Mononuclear cell (primary cell): Measurements from ENCODE around the gene DNAH1. TPM values are rescaled to one million over a fixed set of nuclear protein-coding genes. Genes with fewer than 3 reads are reported as not detected.

Source experiments
- H3K27me3 ChIP-seq: 2 replicates; pipeline ENCODE4 v1.6.0; 2011; ENCODE audit warnings: low read length, control low read depth; ENCODE audit not compliant: insufficient read depth
- H3K4me1 ChIP-seq: 2 replicates; pipeline ENCODE4 v1.5.1; 2011; ENCODE audit warnings: mild to moderate bottlenecking, low read length, control low read depth; ENCODE audit not compliant: insufficient read depth
- H3K4me3 ChIP-seq: 2 replicates; pipeline ENCODE4 v1.5.1; 2011; ENCODE audit warnings: mild to moderate bottlenecking, low read length, moderate library complexity
- H3K9me3 ChIP-seq: 2 replicates; pipeline ENCODE4 v1.5.1; 2011; ENCODE audit warnings: low read depth, mild to moderate bottlenecking, control low read depth, low read length
- total RNA-seq: library from RNA; depleted of rRNA; stranded (reverse); fragments of >200 nt; gene quantifications from one replicate; pipeline ENCODE4 v1.2.3, GENCODE V29; 2012

DNAH1 gene
- total RNA-seq, 1 donor: 20.9 TPM

DNA sequence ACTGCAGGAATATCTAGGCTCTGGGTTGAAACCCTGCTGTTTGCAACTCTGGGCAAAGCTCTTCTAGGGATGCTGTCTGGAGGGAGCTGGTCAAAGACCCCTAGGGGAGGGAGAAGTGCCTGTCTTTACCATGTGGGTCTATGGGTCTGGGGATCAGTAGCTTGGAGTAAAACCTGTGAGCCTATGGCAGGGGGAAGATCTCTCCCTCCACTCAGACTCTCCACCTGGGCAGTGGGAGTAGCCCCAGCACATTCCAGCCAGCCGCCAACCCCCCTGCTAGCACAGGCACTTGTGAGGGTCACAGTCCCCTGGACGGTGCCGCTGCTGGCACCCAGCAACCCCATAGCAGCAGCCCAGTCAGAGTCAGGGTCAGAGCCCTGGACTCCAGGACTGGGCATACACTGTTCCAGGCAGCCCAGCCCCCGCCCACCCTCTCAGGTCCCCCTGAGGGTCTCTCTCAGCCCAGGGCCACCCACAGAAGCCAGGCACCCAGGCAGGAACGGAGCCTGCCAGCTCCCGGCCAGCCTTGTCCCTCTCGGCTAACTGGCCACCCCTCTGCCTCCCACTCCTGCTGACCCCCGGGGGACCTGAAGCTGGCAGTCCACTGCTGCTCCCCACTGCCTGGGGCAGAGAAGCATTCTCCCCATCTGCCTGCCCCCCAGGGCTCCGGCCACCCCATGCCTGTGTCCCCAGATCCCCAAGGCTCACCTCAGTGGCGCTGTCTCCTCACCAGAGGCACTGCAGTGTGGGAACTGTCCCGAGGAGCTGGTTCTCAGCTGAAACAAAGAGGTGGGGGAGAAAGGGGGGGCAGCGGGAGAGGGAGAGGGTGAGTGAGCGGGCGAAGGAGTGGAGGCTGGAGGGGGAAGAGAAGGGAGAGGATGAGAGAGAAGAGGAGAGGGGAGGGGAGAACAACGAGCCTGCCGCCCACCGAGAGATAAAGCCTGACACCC is 17.7 kb upstream of the DNAH1 start:
- no peaks in the 10 kb centered on the region for H3K9me3 ChIP-seq
- H3K4me1 ChIP-seq: no peaks in the 10 kb centered on the region
- H3K4me3 ChIP-seq: no peak overlapping the region
- H3K27me3 ChIP-seq: no peaks in the 10 kb centered on the region

DNA sequence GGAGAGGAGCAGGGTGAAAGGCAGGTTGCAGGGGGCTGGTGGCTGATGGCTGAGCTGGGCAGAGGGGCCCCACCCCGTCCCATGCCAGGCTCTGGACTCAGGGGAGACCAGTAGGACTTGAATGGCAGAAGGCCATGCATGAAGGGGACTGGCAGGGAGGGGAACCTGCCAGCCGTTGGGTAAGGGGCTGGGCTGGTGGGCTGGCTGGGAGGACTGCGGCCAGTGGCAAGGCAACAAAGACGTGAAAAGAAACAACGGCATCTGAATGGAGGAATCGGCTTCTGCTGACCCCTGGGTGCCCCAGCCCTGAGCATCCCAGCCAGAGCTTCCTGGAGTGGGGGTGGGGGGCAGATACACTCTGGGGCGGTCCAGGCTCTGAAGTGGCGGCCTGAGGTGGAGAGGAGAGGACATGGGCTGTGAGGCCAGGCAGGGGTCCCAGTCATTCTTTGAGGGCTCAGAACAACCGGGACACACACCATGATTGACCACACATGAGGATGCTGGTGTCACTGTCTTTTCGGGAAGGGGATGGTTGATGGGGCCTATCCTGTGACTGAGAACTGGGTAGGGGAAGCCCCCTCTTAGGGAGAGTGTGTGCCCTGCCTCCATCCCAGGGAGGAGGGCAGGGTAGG is 16.8 kb upstream of the DNAH1 start:
- Histone ChIP-seq H3K4me1 (no peaks in the 10 kb centered on the region), H3K9me3 (no peaks in the 10 kb centered on the region)

DNA sequence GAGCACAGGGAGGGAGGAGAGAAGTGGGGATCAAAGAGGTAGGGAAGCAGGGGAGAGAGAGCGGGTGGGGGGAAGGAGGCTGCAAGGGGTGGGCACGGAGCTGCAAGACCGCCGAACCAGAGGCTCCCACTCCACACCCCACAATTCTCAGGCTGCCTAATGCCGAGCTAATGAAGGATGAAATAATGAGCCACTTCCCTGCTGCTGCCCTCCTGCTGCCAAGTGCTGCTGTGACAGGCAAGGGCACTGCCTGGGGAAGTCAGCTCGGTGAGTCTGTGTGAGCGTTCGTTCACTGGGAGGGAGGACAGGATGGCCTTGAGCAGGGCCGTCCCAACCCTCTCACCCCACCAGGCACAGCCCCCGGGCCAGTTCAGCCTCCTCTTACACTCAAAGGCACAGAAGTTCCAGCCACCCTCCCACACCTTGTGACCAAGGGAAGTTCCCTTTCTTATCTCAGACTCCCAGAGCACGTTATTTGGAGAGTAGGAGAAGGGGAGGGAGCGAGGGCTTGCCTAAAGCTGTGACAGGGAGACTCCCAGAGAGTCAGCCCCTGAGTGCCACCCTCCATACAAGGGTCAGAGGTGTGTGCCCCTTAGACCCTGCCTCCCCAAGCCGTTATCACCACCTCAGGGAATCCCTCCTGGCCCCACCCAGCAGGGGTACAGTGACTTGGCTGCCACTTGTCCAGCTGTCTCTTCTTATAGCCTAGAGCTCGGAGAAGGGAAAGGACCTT is 16.1 kb upstream of the DNAH1 start:
- Histone ChIP-seq H3K9me3 (no peaks in the 10 kb centered on the region), H3K4me1 (no peaks in the 10 kb centered on the region), H3K4me3 (no peak overlapping the region), H3K27me3 (no peaks in the 10 kb centered on the region)

More for the DNA sequence above, 16.8 kb upstream of the DNAH1 start:
- no peak overlapping the region for H3K4me3 ChIP-seq
- no peaks in the 10 kb centered on the region for H3K27me3 ChIP-seq

DNA sequence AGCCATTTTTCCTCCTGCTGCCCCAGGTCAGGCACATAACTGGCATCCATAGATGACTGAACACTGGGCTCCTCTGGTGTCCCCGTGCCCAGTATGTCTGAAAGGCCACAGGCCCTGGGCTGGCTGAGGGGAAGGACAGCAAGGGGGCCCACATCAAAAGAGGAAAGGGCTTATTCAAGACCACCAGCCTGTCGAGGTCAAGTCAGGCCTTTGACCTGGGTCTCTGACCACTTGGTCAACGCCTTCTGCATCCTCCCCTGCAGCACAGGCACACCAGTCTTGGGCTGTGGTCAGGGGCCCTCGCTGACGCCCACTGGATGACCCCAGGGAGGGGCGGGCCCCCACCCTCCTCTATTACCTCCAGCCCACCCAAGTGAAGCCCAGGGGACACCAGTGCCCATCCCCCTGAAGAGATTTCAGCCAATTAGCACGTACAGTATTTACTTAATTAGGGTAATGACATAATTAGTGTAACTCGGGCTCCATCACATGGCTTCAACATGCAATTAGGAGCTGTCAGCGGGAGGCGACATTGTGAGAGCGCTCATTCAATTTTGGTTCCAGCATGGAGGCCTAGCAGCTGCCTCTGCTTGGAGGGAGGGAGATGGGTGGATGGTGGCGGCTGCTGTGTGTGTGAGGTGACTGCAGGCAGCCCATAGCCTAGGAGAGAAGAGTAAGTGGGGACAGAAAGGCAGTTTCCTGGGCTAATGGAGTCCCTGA is 13.5 kb upstream of the DNAH1 start:
- peaks cover 6% of the 10 kb centered on the region for H3K4me1 ChIP-seq
- no peaks in the 10 kb centered on the region for H3K27me3 ChIP-seq
- no peaks in the 10 kb centered on the region for H3K9me3 ChIP-seq
- no peak overlapping the region for H3K4me3 ChIP-seq

- Histone ChIP-seq H3K9me3 (no peaks in the 10 kb centered on the region), H3K27me3 (no peaks in the 10 kb centered on the region), H3K4me1 (peaks cover 11% of the 10 kb centered on the region), H3K4me3 (no peak overlapping the region)
Observed at GRCh38 chr3:52303811-52304210, 12.3 kb upstream of the DNAH1 start.

- Histone ChIP-seq H3K4me3 (no peak overlapping the region), H3K27me3 (no peaks in the 10 kb centered on the region), H3K9me3 (no peaks in the 10 kb centered on the region), H3K4me1 (peaks cover 16% of the 10 kb centered on the region)
Observed at GRCh38 chr3:52305926-52306325, 10.2 kb upstream of the DNAH1 start.

- Histone ChIP-seq H3K4me3 (no peak overlapping the region), H3K4me1 (peaks cover 23% of the 10 kb centered on the region), H3K9me3 (no peaks in the 10 kb centered on the region), H3K27me3 (no peaks in the 10 kb centered on the region)
Observed at GRCh38 chr3:52306978-52307377, 9.1 kb upstream of the DNAH1 start.

- peaks cover 36% of the 10 kb centered on the region for H3K4me1 ChIP-seq
- no peak overlapping the region for H3K4me3 ChIP-seq
- H3K27me3 ChIP-seq: no peaks in the 10 kb centered on the region
- H3K9me3 ChIP-seq: no peaks in the 10 kb centered on the region
Observed at GRCh38 chr3:52308308-52308707, 7.8 kb upstream of the DNAH1 start.

DNA sequence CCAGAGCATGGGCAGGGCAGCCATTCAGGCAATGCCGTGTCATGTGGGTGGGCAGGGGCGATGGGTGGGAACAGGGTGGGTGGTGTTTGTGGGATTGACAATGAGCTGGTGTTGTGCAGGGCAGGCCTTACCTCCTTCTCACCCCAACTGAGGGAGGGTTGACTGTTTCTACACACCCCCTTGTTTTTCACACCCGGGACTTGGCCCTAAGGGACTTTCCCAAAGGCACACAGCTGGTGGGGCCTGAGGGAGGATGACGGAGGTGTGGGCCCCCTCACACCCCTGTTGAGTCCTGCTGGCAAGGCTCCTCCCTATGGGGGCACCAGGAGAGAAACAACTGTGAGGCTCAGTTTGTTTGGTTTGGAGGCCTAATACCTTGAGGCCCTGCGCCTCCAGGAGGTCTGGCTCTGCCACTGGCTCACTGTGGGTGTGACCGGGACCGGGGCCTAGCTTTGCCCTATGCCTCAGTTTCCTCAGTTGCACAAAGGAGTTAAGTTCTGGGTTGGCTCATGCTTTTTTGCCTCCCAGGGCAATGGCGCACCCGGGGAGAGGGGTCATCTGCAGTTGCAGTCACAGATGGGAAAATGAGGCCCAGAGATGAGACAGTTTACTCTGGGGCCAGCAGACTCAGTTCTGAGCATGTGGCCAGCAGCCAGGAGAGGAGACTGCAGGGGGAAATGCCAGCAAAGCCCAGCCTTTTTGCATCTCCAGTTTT is 5.1 kb upstream of the DNAH1 start:
- Histone ChIP-seq H3K9me3 (no peaks in the 10 kb centered on the region), H3K27me3 (no peaks in the 10 kb centered on the region), H3K4me1 (peaks cover 54% of the 10 kb centered on the region), H3K4me3 (no peak overlapping the region)

GRCh38 chr3:52311576-52312119 is 4.5 kb upstream of the DNAH1 start:
- peaks cover 54% of the 10 kb centered on the region for H3K4me1 ChIP-seq

DNA sequence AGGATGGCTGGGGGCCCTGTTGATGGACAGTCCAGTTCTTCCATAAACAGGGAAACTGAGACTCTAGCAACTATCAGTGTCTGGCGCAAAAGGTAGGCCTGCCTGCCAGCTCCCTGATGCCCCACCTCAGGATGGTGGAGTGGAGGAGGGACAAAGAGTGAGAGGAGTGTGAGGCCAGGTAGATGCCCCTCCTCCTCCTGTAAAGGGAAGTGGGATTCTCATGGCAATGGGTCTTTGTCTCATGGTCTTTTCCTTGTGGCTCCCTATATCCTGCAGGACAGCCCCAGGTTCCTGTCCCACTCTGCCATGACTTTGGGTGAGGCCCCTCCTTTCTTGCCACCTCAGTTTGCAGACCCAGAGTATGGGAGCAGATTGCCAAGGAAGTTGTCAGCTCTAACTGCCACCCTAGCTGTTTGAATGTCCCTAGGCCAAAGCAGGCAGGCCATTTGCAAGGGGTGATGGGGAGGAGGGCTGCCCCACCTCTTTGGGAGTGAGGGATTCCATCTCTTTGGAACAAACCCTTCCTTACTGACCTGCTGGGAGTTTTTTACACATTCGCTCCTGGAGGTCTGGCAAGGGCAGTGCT is 2.8 kb upstream of the DNAH1 start:
- peaks cover 55% of the 10 kb centered on the region for H3K4me1 ChIP-seq
- H3K27me3 ChIP-seq: no peaks in the 10 kb centered on the region
- no peaks in the 10 kb centered on the region for H3K9me3 ChIP-seq
- H3K4me3 ChIP-seq: no peak overlapping the region

More at GRCh38 chr3:52311576-52312119, 4.5 kb upstream of the DNAH1 start:
- Histone ChIP-seq H3K9me3 (no peaks in the 10 kb centered on the region), H3K4me3 (no peak overlapping the region), H3K27me3 (no peaks in the 10 kb centered on the region)

DNA sequence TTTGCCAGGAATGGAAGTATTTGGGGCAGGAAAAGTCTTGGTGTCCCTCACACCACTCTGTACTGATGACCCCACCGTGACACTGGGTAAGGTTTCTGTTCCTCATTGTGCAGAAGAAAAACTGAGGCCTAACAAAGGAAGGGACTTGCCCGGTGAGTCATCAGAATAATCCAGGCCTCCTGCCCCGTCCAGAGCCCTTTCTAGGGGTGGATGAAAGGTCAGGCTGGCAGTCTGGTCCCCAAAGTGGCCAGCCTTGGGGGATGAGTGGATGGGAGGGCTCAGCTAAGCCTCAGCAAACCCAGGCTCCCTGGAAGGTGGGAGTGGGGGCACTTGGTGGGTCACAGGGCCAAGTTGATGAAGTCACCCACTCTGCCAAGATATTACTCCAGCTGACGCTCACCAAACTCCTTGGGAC is 2.3 kb upstream of the DNAH1 start:
- H3K4me3 ChIP-seq: no peak overlapping the region
- H3K27me3 ChIP-seq: no peaks in the 10 kb centered on the region
- H3K4me1 ChIP-seq: peaks cover 55% of the 10 kb centered on the region
- no peaks in the 10 kb centered on the region for H3K9me3 ChIP-seq

DNA sequence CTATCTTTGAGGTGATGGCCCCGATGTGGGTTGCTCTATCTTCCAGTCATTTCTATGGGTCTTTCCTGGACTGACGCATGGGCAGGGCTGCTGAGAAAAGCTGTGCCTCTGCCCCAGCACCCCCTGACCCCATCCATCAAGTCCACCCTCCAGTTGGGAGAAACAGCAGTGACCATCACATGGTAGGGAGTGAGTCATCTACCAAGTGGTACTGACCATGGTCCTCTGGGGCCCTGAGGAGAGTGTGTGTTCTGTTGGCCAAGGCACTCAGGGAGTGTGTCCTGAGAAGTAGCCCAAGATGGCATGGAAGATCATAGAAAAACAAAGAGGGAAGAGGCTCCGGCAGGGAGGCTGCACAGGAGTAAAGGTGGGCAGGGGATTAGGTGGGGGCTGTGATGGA is 1.6 kb upstream of the DNAH1 start:
- H3K4me1 ChIP-seq: peaks cover 55% of the 10 kb centered on the region
- no peaks in the 10 kb centered on the region for H3K9me3 ChIP-seq
- no peak overlapping the region for H3K4me3 ChIP-seq
- no peaks in the 10 kb centered on the region for H3K27me3 ChIP-seq

- Histone ChIP-seq H3K4me3 (no peak overlapping the region), H3K27me3 (no peaks in the 10 kb centered on the region), H3K9me3 (no peaks in the 10 kb centered on the region), H3K4me1 (peaks cover 55% of the 10 kb centered on the region)
Observed at GRCh38 chr3:52315006-52315405, 1.1 kb upstream of the DNAH1 start.
